PFSK-1 (cell line): ENCODE measurements around the gene FBN1.

Experiments
- FOXP2 ChIP-seq: optimal IDR thresholded peaks from 2 replicates; pipeline ENCODE3; 2011; ENCODE audit warnings: borderline replicate concordance, control low read depth, inconsistent platforms; ENCODE audit not compliant: insufficient read depth; ENCODE audit errors: extremely low read length, extremely low read depth
- POLR2AphosphoS5 ChIP-seq: IDR thresholded peaks from 2 replicates; pipeline ENCODE4 v1.6.1; 2012; ENCODE audit warnings: low read depth, mild to moderate bottlenecking, control low read depth, low read length, moderate library complexity
- SIN3A ChIP-seq: IDR thresholded peaks from 2 replicates; pipeline ENCODE4 v1.6.1; 2012; ENCODE audit warnings: mild to moderate bottlenecking, low read length, moderate library complexity, borderline replicate concordance; ENCODE audit not compliant: insufficient read depth
- TAF1 ChIP-seq: IDR thresholded peaks from 2 replicates; pipeline ENCODE4 v1.6.1; 2012; ENCODE audit warnings: low read length, control low read depth, borderline replicate concordance; ENCODE audit not compliant: insufficient read depth
- TF ChIP-seq, protein P1 (sequence below), 2 experiments: IDR thresholded peaks; 2 replicates each; pipeline versions ENCODE4 v1.6.1 to v1.8.0; 2011 to 2012; ENCODE audit warnings: low read depth in 2 of 2, low read length in 2 of 2, control low read depth in 1 of 2, inconsistent platforms in 1 of 2, mild to moderate bottlenecking in 1 of 2, moderate library complexity in 1 of 2; ENCODE audit not compliant: insufficient read depth in 1 of 2

DNA sequence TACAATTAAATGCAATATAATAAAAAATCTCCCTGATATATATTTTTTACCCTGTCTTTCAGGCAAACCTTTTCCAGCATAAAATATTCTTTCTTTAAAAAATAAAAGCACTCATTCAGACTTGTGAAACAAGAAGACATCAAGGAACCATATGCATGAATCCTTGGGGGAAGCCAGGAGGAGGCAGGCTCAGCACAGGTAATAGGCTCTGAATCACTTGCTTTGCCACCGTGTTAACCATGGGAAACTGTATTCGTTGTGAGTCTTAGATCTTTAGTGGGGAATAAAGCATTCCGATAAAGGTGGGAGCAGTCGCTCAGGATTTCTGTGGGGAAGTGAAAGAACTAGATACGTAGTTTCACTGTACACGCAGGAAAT, 42.4 kb downstream of the FBN1 start:
- no peak for TF ChIP-seq SIN3A
- no peak for TF ChIP-seq POLR2AphosphoS5
- TF ChIP-seq TAF1, result no peak
- TF ChIP-seq, protein P1, sequence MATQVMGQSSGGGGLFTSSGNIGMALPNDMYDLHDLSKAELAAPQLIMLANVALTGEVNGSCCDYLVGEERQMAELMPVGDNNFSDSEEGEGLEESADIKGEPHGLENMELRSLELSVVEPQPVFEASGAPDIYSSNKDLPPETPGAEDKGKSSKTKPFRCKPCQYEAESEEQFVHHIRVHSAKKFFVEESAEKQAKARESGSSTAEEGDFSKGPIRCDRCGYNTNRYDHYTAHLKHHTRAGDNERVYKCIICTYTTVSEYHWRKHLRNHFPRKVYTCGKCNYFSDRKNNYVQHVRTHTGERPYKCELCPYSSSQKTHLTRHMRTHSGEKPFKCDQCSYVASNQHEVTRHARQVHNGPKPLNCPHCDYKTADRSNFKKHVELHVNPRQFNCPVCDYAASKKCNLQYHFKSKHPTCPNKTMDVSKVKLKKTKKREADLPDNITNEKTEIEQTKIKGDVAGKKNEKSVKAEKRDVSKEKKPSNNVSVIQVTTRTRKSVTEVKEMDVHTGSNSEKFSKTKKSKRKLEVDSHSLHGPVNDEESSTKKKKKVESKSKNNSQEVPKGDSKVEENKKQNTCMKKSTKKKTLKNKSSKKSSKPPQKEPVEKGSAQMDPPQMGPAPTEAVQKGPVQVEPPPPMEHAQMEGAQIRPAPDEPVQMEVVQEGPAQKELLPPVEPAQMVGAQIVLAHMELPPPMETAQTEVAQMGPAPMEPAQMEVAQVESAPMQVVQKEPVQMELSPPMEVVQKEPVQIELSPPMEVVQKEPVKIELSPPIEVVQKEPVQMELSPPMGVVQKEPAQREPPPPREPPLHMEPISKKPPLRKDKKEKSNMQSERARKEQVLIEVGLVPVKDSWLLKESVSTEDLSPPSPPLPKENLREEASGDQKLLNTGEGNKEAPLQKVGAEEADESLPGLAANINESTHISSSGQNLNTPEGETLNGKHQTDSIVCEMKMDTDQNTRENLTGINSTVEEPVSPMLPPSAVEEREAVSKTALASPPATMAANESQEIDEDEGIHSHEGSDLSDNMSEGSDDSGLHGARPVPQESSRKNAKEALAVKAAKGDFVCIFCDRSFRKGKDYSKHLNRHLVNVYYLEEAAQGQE (IDR thresholded peaks at IDR 0.05; ENCODE audit: insufficient read depth in 1 of 2, low read depth in 2 of 2, low read length in 2 of 2), result no peak
- TF ChIP-seq FOXP2, result no peak
